Smooth muscle cell (in vitro differentiated cells): ENCODE results near the gene TAP1. TPM values are rescaled to one million over a fixed set of nuclear protein-coding genes. Genes with fewer than 3 reads are reported as not detected.

ENCODE experiments used
- DNase-seq: peaks from one replicate; lab custom pipeline; 2025; ENCODE audit not compliant: unreplicated experiment; lab: John Stamatoyannopoulos, UW
- H2AFZ ChIP-seq: fragments of 200-600 bp; sonication (generic); 2 replicates; pipeline ENCODE4 v1.6.0; 2016; ENCODE audit warnings: antibody characterized with exemption, low read depth, mild to moderate bottlenecking
- H3F3A ChIP-seq: fragments of 200-600 bp; sonication (generic); 2 replicates; pipeline ENCODE4 v1.6.0; 2017; ENCODE audit warnings: antibody characterized with exemption, low read depth
- H3K27ac ChIP-seq: fragments of 200-600 bp; sonication (generic); 2 replicates; pipeline ENCODE4 v1.5.1; 2016; ENCODE audit warnings: low read depth, mild to moderate bottlenecking
- H3K27me3 ChIP-seq: fragments of 200-600 bp; sonication (generic); 2 replicates; pipeline ENCODE4 v1.6.1; 2016; ENCODE audit warnings: low read depth, mild to moderate bottlenecking
- H3K36me3 ChIP-seq: fragments of 200-600 bp; sonication (generic); 2 replicates; pipeline ENCODE4 v1.5.1; 2016; ENCODE audit warnings: low read depth
- H3K4me1 ChIP-seq: fragments of 200-600 bp; sonication (generic); 2 replicates; pipeline ENCODE4 v1.5.1; 2016; ENCODE audit warnings: low read depth
- H3K4me2 ChIP-seq: fragments of 200-600 bp; sonication (generic); 2 replicates; pipeline ENCODE4 v1.6.0; 2016; ENCODE audit warnings: mild to moderate bottlenecking
- H3K4me3 ChIP-seq: fragments of 200-600 bp; sonication (generic); 2 replicates; pipeline ENCODE4 v1.5.1; 2016; ENCODE audit warnings: mild to moderate bottlenecking
- H3K79me2 ChIP-seq: fragments of 200-600 bp; sonication (generic); 2 replicates; pipeline ENCODE4 v1.6.0; 2016; ENCODE audit warnings: low read depth, mild to moderate bottlenecking
- H3K9ac ChIP-seq: fragments of 200-600 bp; sonication (generic); 2 replicates; pipeline ENCODE4 v1.6.0; 2016; ENCODE audit warnings: low read depth
- H3K9me3 ChIP-seq: fragments of 200-600 bp; sonication (generic); replicated peaks from 2 replicates; pipeline ENCODE4 v1.5.1; 2016; ENCODE audit warnings: low read depth
- H4K20me1 ChIP-seq: fragments of 200-600 bp; sonication (generic); 2 replicates; pipeline ENCODE4 v1.6.0; 2016; ENCODE audit warnings: low read depth
- WGBS: methylation state at CpG from one replicate; pipeline ENCODE4 v1.1.7; 2016; ENCODE audit warnings: low lambda C conversion rate; 5-methylcytosine and 5-hydroxymethylcytosine counted together
- polyA plus RNA-seq: library from polyadenylated mRNA; unstranded; fragments of >200 nt; fragmentation: Nextera tagmentation; extraction: Ambion mirVana; gene quantifications from 2 replicates; pipeline ENCODE4 v1.2.1, GENCODE V29; 2016
- total RNA-seq: library from RNA; depleted of rRNA; stranded (reverse); fragments of >200 nt; gene quantifications from 2 replicates; pipeline ENCODE4 v1.2.3, GENCODE V29; 2014
- TF ChIP-seq, protein P1 (sequence below): fragments of 200-600 bp; sonication (generic); IDR thresholded peaks from 2 replicates; pipeline ENCODE4 v1.5.1; 2017; ENCODE audit warnings: borderline replicate concordance, mild to moderate bottlenecking, antibody characterized with exemption; ENCODE audit not compliant: insufficient read depth, poor library complexity, severe bottlenecking

The TAP1 gene
- total and polyA plus RNA-seq, 2 experiments from 2014 or later, result 11.2 to 18.4 TPM

DNA sequence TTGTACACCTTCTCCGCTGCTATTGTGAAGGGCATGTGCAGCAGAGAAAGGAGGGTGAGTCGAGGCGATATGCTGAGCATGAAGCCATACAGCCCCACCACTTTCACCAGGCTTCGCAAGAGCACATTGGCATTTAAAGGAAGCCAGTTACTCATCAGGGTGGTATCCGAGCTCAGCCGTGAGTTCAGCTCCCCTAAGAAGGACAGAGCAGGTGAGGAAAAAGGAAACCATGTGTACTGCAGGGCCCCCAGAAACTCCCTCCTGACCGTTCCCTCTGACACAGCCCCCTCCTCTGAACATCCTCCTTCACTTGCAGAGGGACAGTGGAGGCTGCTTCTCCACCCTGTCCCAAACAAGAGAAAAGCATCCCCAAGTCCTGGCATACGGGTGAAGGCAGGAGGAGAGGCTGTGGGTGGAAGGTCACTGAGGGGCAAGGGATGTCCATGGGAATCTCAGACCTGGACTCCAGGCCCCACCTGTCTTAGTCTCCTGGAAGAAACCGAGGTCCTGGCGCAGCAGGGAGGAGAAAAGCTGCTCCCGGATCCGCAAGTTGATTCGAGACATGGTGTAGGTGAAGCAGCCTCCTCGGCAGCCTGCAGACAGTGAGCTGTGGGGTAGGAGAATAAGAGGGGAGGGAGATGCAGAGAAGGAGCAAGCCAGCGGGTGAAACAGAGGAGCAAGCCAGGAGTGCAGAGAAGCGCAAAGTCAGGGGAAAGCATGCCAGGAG lies 18.2 kb downstream of the TAP1 start:
- H2AFZ ChIP-seq, result no peak overlapping the region
- H4K20me1 ChIP-seq, result no peaks in the 10 kb centered on the region
- H3K27me3 ChIP-seq, result no peaks in the 10 kb centered on the region
- H3K36me3 ChIP-seq, result no peaks in the 10 kb centered on the region
- no peaks in the 10 kb centered on the region for H3K79me2 ChIP-seq
- no peaks in the 10 kb centered on the region for H3K9me3 ChIP-seq
- no peak overlapping the region for H3K9ac ChIP-seq
- H3F3A ChIP-seq, result no peaks in the 10 kb centered on the region
- TF ChIP-seq, protein P1, sequence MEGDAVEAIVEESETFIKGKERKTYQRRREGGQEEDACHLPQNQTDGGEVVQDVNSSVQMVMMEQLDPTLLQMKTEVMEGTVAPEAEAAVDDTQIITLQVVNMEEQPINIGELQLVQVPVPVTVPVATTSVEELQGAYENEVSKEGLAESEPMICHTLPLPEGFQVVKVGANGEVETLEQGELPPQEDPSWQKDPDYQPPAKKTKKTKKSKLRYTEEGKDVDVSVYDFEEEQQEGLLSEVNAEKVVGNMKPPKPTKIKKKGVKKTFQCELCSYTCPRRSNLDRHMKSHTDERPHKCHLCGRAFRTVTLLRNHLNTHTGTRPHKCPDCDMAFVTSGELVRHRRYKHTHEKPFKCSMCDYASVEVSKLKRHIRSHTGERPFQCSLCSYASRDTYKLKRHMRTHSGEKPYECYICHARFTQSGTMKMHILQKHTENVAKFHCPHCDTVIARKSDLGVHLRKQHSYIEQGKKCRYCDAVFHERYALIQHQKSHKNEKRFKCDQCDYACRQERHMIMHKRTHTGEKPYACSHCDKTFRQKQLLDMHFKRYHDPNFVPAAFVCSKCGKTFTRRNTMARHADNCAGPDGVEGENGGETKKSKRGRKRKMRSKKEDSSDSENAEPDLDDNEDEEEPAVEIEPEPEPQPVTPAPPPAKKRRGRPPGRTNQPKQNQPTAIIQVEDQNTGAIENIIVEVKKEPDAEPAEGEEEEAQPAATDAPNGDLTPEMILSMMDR, result no peak
- H3K4me3 ChIP-seq, result no peak overlapping the region
- DNase-seq, result no peak
- H3K4me1 ChIP-seq, result no peaks in the 10 kb centered on the region
- no peak overlapping the region for H3K4me2 ChIP-seq
- H3K27ac ChIP-seq, result no peak overlapping the region
- WGBS, result 91% methylated on average over 16 of the region's 16 CpGs

DNA sequence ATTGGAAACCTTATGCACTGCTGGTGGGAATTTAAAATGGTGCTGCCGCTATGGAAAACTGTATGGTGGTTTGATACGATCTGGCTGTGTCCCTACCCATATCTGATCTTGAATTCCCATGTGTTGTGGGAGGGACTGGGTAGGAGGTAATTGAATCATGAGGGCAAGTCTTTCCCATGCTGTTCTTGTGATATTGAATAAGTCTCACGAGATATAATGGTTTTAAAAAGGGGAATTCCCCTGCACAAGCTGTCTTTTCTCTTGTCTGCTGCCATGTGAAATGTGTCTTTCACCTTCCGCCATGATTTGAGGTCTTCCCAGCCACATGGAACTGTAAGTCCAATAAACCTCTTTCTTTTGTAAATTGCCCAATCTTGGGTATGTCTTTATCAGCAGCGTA lies 19.8 kb downstream of the TAP1 start:
- TF ChIP-seq, protein P1, result no peak
- H3K27ac ChIP-seq, result no peak overlapping the region
- H3K79me2 ChIP-seq, result no peaks in the 10 kb centered on the region
- no peak overlapping the region for H3K4me3 ChIP-seq
- no peak overlapping the region for H2AFZ ChIP-seq
- H3K9ac ChIP-seq, result no peak overlapping the region
- no peaks in the 10 kb centered on the region for H3K36me3 ChIP-seq
- no peaks in the 10 kb centered on the region for H4K20me1 ChIP-seq
- H3K27me3 ChIP-seq, result no peaks in the 10 kb centered on the region
- no peaks in the 10 kb centered on the region for H3K9me3 ChIP-seq
- H3K4me2 ChIP-seq, result no peak overlapping the region
- DNase-seq, result no peak
- H3K4me1 ChIP-seq, result no peaks in the 10 kb centered on the region
- 91% methylated on average over 5 of the region's 5 CpGs for whole genome bisulfite sequencing
- no peaks in the 10 kb centered on the region for H3F3A ChIP-seq

DNA sequence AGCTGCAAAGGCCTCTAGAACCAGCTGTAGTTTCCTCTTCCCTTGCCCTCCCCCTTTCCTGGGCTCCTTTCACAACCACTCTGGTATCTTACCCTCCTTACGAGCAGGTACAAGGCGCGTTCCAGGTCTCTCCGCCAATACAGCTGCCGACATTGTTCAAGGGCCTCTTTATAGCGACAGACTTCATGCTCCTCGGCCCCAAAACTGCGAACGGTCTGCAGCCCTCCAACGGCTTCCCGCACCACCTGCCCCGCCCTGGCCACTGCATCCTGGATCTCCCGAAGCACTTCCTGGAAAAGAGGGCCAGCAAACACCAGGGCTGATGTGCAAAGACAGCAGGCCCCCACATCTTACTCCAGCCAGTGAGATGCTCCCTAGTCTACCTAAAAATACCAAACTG lies 21.0 kb downstream of the TAP1 start:
- H4K20me1 ChIP-seq, result no peaks in the 10 kb centered on the region
- no peak overlapping the region for H3K4me2 ChIP-seq
- no peaks in the 10 kb centered on the region for H3K36me3 ChIP-seq
- no peaks in the 10 kb centered on the region for H3K27me3 ChIP-seq
- no peaks in the 10 kb centered on the region for H3F3A ChIP-seq
- no peak overlapping the region for H3K4me3 ChIP-seq
- 90% methylated on average over 13 of the region's 13 CpGs for WGBS
- H3K4me1 ChIP-seq, result no peaks in the 10 kb centered on the region
- H3K9me3 ChIP-seq, result no peaks in the 10 kb centered on the region
- no peak for DNase-seq
- no peak overlapping the region for H3K9ac ChIP-seq
- H3K79me2 ChIP-seq, result no peaks in the 10 kb centered on the region
- no peak overlapping the region for H3K27ac ChIP-seq
- no peak overlapping the region for H2AFZ ChIP-seq
- TF ChIP-seq, protein P1, result no peak

DNA sequence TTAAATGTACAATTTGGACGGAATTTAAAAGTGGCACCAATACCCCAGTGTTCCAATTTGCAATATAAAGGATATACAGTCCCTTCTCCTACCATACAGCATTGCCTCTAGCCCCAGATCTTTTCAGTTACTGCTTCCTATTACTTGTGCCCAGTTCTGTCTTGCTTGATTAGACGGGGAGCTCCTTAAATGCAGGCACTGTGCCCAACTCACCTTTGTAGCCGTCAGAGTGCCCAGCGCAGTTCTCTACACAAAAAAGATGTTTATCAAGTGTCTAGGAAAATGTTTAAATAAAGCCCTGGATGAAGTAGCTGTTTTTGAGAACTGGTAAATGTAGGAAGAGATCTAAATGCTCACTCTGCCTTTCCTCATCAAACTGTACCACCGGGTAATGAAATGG lies 22.6 kb downstream of the TAP1 start:
- WGBS, result 85% methylated on average over 5 of the region's 5 CpGs
- Histone ChIP-seq H3K4me3 (no peak overlapping the region), H3K27ac (no peak overlapping the region), H3K27me3 (no peaks in the 10 kb centered on the region), H3F3A (no peaks in the 10 kb centered on the region), H3K9me3 (no peaks in the 10 kb centered on the region), H2AFZ (no peak overlapping the region), H3K4me2 (no peak overlapping the region), H3K4me1 (no peaks in the 10 kb centered on the region), H3K36me3 (no peaks in the 10 kb centered on the region), H3K79me2 (no peaks in the 10 kb centered on the region), H3K9ac (no peak overlapping the region), H4K20me1 (no peaks in the 10 kb centered on the region)
- TF ChIP-seq, protein P1, result no peak
- no peak for DNase-seq
